22Rv1 (cell line): ENCODE results near the gene CKLF.
A peak's percentile ranks its signal among the peaks of the same experiment; 100 is the strongest.

Experiments used
- H3K27ac ChIP-seq: fragments of 450-650 bp; 2 replicates; pipeline ENCODE4 v1.5.1; 2017
- CTCF ChIP-seq: fragments of 450-650 bp; IDR thresholded peaks from 2 replicates; pipeline ENCODE4 v1.5.1; 2017; ENCODE audit warnings: mild to moderate bottlenecking
- ZFX ChIP-seq: fragments of 450-650 bp; IDR thresholded peaks from 2 replicates; pipeline ENCODE4 v1.6.1; 2017; ENCODE audit warnings: antibody characterized with exemption, borderline replicate concordance

Gene CKLF

GRCh38 chr16:66600477-66600876 is 48.1 kb downstream of the CKLF start:
- no peak for TF ChIP-seq CTCF
- no peak for TF ChIP-seq ZFX
- no peak overlapping the region for H3K27ac ChIP-seq

DNA sequence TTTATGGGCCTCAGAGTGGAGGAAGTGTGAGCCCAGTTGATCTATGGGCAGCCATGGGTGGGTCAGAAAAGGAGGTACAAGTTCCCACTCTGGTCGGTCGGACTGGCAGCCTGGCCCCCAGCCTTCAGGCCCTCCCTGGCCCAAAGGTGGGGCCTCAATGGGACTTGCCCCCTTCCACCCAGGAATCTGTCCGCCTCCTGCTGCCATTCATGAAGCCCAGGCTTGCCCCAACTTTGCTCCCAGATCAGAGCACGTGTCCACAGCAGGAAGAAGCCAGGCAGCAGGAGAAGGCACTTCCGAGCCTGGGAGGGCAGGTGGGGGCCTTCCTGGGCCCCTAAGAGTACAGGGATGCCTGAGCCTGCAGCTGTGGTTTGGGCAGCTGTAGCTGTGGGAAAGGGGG is 49.1 kb downstream of the CKLF start:
- TF ChIP-seq CTCF: no peak
- no peak for TF ChIP-seq ZFX
- H3K27ac ChIP-seq: no peak overlapping the region

GRCh38 chr16:66603537-66604375 is 51.4 kb downstream of the CKLF start:
- H3K27ac ChIP-seq: no peak overlapping the region

GRCh38 chr16:66604376-66605176 is 52.2 kb downstream of the CKLF start, which contains the start of gene CMTM3:
Gene CMTM3 (plus strand): TSS chr16:66604704. CDS start chr16:66604806, 102 bp downstream.
- peak; percentile 86 for TF ChIP-seq CTCF
- no peak for TF ChIP-seq ZFX
- no peak within 1 kb of the TSS for H3K27ac ChIP-seq

More at GRCh38 chr16:66603537-66604375, 51.4 kb downstream of the CKLF start:
- no peak for TF ChIP-seq ZFX
- no peak for TF ChIP-seq CTCF

DNA sequence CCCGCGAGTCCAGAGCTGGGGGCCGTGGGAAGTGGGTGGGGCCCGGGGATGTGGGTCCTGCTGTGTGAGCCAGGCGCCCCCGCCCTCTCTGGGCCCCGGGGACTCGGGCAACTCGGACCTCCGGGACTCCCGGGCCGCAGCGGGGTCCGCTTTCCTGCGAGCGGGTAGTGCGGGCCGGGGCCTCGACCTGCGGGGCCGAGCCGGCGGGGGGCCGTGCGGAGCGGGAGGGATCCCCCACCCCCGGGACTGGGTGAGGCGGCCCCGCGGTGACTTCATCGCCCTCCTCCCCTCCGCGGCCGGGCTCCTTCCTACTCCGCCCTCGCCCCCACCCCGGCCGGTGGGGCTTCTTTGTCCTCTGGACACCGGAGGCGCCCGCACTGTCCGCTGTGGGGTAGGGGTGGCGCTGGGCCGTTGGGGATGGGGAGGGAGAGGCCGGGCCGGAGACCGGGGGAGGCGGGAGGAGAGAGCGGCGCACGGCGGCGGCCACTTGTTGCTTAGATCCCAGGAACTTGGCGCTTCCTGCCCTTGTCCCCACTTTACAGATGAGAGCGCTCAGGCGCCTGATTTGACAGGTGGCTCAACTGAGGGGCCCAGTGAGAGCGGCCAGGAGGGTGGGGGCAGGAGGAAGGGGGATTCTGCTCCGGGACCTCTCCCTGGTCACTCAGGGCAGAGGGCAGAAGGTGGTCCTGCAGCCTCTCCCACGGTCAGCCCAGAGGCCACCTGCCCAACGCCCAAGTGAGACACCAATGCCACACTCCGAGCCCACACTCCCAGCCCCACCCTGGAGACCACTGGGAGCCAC is 53.0 kb downstream of the CKLF start:
- no peak overlapping the region for H3K27ac ChIP-seq
- TF ChIP-seq CTCF (no peak), ZFX (no peak)

DNA sequence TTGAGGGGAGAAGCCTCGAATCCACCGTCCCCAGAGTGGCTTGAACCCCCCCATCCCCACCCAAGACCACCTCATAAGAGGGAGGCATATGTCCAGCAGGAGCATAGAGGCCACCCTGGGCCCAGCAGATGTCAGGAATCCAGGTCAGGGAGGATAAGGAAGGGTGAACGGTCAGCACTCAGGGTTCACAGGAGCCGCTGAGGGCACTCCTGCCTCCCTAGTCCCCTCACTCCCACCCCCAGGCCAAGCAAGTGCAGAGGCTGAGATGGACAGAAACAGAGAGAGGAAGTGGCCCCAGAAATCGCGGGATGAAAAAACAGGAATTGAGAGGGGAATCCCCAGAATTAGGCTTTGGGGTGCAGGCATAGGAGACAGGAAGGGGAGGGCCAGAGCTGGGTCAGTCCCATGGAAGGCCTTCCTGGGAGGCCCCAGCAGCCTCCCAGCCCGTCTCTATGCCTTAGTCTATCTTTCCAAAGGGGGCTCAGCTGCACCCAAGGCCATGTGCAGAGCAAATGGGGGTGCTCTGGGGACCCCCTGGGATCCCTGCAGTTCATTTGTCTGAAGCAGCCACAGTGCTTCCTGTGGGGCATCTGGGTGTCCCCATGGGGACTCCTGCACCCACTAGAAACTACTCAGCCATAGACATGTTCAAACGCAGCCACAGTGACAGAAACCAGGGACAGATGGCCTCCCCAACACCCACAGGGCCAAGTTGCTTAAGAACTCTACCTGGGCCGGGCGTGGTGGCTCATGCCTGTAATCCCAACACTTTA is 53.8 kb downstream of the CKLF start:
- TF ChIP-seq ZFX (no peak), CTCF (no peak)
- H3K27ac ChIP-seq: no peak overlapping the region
